Stimulated activated naive B cell treated with anti-CD40 and anti-IgM and Interleukin-4, amounts not matched to agents 10 μg/mL and 1 μg/mL and 100 μg/mL, for 72 hours (primary cell): Measurements from ENCODE around the gene TACR2.
A peak's percentile ranks its signal among the peaks of the same experiment; 100 is the strongest.
"Not testable (repeated sequence)": the region's sequence is repeated elsewhere in the genome, so short reads cannot be mapped to it uniquely, and the experiment has no call there.

ENCODE experiments used
- ATAC-seq, 2 donors: fragments of 150-1000 bp; cut with Tn5 transposase; replicated peaks; 2 replicates each; pipeline ENCODE4 v1.10.0; 2021; ENCODE audit warnings: moderate library complexity in 1 of 2
- DNase-seq: peaks from one replicate; pipeline ENCODE4 v3.0.0; 2021
- H3K27ac Mint-ChIP-seq: one replicate; pipeline ENCODE4 v1.8.0; 2022; ENCODE audit warnings: mild to moderate bottlenecking, mixed read lengths
- H3K27me3 Mint-ChIP-seq, 2 donors: one replicate each; pipeline ENCODE4 v1.8.0; 2022; ENCODE audit warnings: mixed read lengths in 2 of 2
- H3K36me3 Mint-ChIP-seq, 2 donors: one replicate each; pipeline ENCODE4 v1.8.0; 2022; ENCODE audit warnings: mixed read lengths in 2 of 2, mild to moderate bottlenecking in 1 of 2
- H3K4me1 Mint-ChIP-seq, 2 donors: one replicate each; pipeline ENCODE4 v1.8.0; 2022; ENCODE audit warnings: mixed read lengths in 2 of 2, mild to moderate bottlenecking in 1 of 2
- H3K4me3 Mint-ChIP-seq, 2 donors: one replicate each; pipeline ENCODE4 v1.8.0; 2022; ENCODE audit warnings: mild to moderate bottlenecking in 2 of 2, mixed read lengths in 2 of 2, moderate library complexity in 1 of 2
- H3K9me3 Mint-ChIP-seq, 2 donors: one replicate each; pipeline ENCODE4 v1.8.0; 2022; ENCODE audit warnings: mixed read lengths in 2 of 2, mild to moderate bottlenecking in 1 of 2

Gene TACR2

DNA sequence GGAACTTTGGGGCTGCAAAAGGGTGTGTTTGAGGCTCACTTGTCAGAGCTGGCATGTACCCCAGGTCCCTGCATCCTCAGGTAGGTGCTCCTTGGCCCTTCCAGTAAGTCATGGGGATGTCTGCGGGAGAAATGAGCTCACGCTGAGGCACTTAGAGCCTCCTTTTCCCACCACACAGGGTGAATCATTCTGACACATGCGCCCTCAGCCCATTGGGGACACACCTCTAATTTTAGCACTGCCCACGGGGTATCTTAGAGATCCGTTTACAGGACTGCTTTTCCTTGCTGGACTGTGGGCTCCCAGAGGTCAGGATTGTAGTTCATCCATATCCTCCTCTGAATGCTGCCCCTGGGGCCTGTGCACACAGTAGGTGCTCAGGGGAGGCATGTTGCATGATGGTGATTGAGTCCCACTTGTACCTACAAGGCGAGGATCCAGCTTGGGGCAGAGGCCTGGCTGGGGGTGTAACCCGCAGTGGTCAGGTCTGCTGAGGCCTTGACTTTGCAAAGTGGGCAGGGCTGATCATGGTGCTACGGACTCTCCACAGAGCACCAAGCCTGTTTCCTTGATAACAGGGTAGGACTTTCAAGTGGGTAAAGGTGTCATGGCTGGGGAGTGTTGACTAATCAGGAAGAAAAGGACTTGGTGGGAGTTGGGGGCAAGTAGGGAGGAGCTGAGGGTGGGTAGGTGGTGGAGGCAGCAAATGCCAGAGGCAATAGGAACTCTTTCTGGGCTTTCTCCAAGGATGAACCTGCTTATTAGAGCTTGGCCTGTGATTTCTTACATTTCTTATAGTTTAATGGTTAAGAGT, 40.4 kb upstream of the TACR2 start:
- DNase-seq (no peak), ATAC-seq (no peak)
- Mint-ChIP-seq H3K4me3 (no peak overlapping the region), H3K36me3 (no peaks in the 10 kb centered on the region), H3K9me3 (no peaks in the 10 kb centered on the region), H3K27ac (no peak overlapping the region), H3K27me3 (peaks cover 13 to 22% of the 10 kb centered on the region in 2 donors), H3K4me1 (peaks cover 2 to 3% of the 10 kb centered on the region in 2 donors)

DNA sequence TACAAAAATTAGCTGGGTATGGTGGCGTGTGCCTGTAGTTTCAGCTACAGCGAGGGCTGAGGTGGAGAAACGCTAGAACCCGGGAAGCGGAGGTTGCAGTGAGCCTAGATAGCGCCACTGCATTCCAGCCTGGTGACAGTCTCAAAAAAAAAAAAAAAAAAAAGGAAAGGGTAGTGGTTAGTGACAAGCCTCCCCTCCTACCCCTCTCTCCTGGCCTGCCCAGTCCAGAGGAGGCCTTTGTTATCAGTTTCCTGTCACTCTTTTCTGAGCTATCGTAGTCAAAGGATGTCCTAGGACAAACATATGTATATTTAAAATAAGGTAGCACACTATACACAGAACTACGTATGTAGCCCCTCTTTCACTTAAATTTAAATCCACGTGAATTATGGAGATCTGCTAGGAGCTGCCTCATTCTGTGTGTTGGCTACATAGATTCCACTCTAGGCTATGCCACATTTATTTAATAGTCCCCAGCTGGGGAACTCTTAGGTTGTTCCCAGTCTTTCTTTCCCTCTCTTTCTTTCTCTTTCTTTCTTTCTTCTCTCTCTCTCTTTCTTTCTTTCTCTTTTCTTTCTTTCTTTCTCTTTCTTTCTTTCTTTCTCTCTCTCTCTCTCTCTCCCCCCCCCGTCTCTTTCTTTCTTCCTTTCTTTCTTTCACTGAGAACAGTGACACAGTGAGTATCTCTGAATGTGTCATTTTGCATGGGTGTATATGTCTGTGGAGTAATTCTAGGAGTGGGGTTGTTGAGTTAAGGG, 38.5 kb upstream of the TACR2 start:
- ATAC-seq (no peak), DNase-seq (no peak)
- Mint-ChIP-seq H3K9me3 (no peaks in the 10 kb centered on the region), H3K27me3 (peaks cover 24 to 35% of the 10 kb centered on the region in 2 donors), H3K36me3 (peaks cover 0 to 1% of the 10 kb centered on the region in 2 donors), H3K4me1 (peaks cover 5 to 10% of the 10 kb centered on the region in 2 donors), H3K27ac (no peak overlapping the region), H3K4me3 (no peak overlapping the region)

DNA sequence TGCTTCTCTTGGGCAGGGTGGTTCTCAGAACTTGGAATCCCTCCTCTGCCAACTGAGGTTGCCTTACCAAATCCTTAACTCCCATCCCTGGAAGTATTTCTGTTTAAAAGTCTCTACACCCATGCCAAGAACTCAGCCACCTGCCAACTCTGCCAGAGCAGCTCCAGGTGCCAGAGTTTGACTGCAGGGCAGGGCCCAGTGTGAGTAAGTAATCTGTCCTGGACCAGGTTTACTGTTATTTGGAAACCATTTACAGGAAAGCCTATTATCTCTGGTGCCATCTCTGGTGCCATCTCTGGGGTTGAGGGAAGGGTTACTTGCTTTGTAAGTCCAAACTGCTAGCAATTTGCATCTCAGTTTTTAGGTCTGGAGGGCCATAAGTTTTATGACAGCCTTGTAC, 37.1 kb upstream of the TACR2 start:
- Mint-ChIP-seq H3K27me3 (peaks cover 28 to 41% of the 10 kb centered on the region in 2 donors), H3K36me3 (peaks cover 0 to 1% of the 10 kb centered on the region in 2 donors), H3K4me3 (no peak overlapping the region), H3K27ac (no peak overlapping the region), H3K9me3 (no peaks in the 10 kb centered on the region), H3K4me1 (peaks cover 7 to 10% of the 10 kb centered on the region in 2 donors)
- ATAC-seq, result no peak
- no peak for DNase-seq

DNA sequence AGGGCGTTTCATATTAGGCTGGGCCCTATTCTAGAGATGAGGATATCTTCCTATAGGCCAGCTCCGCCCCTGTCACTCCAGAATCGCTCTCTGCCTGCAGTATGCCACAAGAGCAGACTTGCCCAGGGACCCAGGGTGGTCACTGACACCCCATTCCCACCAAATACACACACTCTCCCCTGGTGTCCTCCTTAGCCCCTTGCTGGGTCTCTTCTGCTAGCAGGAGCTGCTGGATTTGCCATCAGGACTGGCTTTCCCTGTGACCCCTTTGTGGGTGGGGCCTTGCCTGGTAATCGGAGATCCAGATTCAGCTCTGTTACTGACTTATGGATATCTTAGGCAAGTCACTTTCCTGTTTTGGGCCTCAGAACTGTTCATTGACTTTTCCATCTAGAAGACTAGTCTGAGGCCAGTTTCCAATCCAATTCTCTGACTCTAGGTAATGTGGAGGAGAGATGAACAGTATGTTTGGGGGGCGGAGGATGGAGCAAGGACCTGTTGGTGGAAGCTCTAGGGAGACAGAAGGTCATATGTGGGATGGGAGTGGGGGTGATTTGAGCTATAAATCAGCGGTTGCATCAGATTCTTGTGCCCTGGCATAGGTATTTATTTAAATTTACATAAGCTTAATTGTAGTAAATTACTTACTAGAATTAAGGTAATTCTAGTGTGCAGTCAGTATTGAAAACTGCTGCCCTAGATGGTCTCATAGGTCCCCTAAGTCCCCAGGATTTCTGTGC, 36.1 kb upstream of the TACR2 start:
- peaks cover 0 to 1% of the 10 kb centered on the region in 2 donors for H3K36me3 Mint-ChIP-seq
- peaks cover 28 to 48% of the 10 kb centered on the region in 2 donors for H3K27me3 Mint-ChIP-seq
- ATAC-seq (no peak), DNase-seq (no peak)
- peaks cover 7 to 10% of the 10 kb centered on the region in 2 donors for H3K4me1 Mint-ChIP-seq
- no peaks in the 10 kb centered on the region for H3K9me3 Mint-ChIP-seq
- H3K4me3 Mint-ChIP-seq, result peak overlapping the region in 1 of 2 donors; percentile 6
- no peak overlapping the region for H3K27ac Mint-ChIP-seq

DNA sequence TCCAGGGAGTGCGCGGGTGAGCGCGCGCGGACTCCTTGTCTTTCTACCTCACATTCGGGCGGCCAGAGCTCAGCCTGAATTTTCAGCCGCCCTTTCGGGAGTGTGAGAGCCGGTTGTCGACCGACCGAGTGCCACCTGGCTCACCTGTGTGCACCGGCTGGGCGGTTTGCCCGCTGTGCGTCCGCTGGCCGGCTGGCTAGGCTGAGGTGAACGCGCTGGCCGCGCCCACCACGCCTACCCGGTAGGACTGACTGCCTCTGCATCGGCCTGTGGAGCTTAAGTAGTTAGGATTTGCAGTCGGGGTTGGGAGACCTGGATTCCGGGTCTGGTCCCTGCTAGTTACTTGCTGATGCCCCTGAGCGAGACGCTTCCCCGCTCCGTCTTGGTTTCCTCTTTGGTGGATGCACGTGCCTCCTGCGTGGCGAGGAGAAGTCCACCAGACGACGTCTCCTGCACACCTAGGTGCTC, 35.1 kb upstream of the TACR2 start:
- Mint-ChIP-seq H3K4me3 (peak overlapping the region; percentile 82 to 92), H3K9me3 (no peaks in the 10 kb centered on the region), H3K4me1 (peaks cover 7 to 10% of the 10 kb centered on the region in 2 donors), H3K27ac (peak overlapping the region; percentile 53), H3K27me3 (peaks cover 25 to 48% of the 10 kb centered on the region in 2 donors), H3K36me3 (peaks cover 0 to 1% of the 10 kb centered on the region in 2 donors)
- ATAC-seq (peak; percentile 21 to 30), DNase-seq (no peak)

DNA sequence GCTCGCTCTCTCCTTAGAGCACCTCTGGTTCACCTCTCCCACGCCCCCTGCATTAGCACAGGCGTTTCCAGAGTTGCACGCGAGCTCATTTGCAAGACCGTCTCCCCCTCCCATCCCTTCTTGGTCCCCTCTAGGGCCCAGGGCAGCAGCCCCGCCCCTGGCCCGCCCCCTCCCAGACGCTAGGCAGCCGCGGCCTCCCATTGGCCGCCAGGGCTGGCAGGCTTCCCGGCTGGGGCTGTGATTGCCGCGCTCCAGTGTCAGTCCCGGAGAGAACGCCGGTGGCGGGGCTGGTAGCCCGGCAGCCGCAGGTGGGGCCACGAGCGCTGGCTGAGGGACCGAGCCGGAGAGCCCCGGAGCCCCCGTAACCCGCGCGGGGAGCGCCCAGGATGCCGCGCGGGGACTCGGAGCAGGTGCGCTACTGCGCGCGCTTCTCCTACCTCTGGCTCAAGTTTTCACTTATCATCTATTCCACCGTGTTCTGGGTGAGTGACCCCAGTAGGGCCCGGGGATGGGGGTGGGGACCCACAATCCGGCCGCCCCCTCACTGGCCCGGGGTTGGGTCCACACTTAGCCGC, 34.6 kb upstream of the TACR2 start, which contains the start of gene TSPAN15:
Gene TSPAN15 (plus strand): TSS at position 257 of the 575 bp plus-strand sequence. CDS start 130 bp downstream, at position 387.
- H3K4me3 Mint-ChIP-seq, result peak within 1 kb of the TSS; percentile 82 to 92
- peaks cover 25 to 48% of the 10 kb centered on the region in 2 donors for H3K27me3 Mint-ChIP-seq
- ATAC-seq, result peak; percentile 92 to 94
- no peaks in the 10 kb centered on the region for H3K9me3 Mint-ChIP-seq
- peaks cover 7 to 10% of the 10 kb centered on the region in 2 donors for H3K4me1 Mint-ChIP-seq
- peak within 1 kb of the TSS; percentile 53 for H3K27ac Mint-ChIP-seq
- peak; percentile 62 for DNase-seq
- H3K36me3 Mint-ChIP-seq, result peaks cover 0 to 1% of the 10 kb centered on the region in 2 donors

DNA sequence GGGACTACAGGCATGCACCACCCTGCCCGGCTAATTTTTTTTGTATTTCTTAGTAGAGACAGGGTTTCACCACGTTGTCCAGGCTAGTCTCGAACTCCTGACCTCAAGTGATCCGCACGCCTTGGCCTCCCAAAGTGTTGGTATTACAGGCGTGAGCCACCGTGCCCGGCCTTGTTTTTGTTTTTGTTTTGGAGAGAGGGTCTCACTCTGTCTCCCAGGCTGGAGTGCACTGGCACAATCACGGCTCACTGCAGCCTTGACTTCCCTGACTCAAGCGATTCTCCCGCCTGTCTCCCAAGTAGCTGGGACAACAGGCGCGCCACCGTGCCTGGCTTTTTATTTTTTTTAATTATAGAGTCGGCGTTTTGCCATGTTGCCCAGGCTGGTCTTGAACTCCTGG, 33.7 kb upstream of the TACR2 start:
- H3K27ac Mint-ChIP-seq, H3K4me3 Mint-ChIP-seq, H3K9me3 Mint-ChIP-seq, ATAC-seq, H3K36me3 Mint-ChIP-seq, DNase-seq: not testable (repeated sequence)
- H3K4me1 Mint-ChIP-seq, result peaks cover 7 to 10% of the 10 kb centered on the region in 2 donors
- H3K27me3 Mint-ChIP-seq, result peaks cover 28 to 44% of the 10 kb centered on the region in 2 donors

DNA sequence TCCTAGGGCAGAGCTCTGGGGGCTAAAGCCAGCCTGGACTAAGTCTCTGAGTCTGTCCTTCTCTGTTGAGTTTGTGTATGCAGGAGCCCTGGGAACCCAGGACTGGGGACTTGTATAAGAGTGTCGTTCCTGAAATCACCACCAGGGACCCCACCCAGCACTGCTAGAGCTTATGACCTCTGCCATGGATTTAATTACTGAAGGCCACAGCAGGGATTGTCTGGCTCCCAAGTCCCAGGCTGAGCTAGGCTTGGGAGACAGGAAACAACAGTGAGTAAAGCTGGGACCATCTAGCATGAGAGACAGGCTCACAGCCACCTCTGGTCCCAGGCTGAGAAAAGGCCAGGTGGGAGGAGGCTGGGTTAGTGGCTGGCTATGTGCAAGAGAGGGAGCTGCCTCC, 33.1 kb upstream of the TACR2 start:
- Mint-ChIP-seq H3K4me3 (no peak overlapping the region), H3K27ac (no peak overlapping the region), H3K4me1 (peaks cover 7 to 10% of the 10 kb centered on the region in 2 donors), H3K9me3 (no peaks in the 10 kb centered on the region), H3K27me3 (peaks cover 28 to 46% of the 10 kb centered on the region in 2 donors), H3K36me3 (peaks cover 0 to 1% of the 10 kb centered on the region in 2 donors)
- ATAC-seq (peak; percentile 61 to 64), DNase-seq (no peak)

DNA sequence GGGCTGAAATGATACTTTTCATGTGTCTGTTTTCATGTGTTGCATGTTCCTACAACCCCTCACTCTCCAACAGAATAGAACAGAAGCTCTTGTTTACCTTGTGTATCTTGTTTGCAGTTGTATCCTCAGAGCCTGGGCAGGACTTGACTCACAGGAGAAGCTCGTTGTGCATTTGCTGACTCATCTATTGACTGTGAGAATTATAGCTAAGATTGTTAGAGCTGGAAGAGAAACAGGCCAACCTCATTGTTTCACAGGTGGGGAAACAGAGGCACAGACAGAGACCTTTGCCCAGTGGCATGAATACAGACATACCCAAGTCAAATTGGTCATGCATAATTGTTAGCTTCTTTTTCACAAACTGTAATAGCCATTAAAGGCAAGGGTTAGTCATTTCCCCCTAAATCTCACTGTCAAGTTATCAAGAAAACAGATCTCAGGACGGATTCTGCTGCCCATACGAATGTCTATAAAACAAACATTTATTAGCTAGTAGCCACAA, 30.0 kb upstream of the TACR2 start:
- H3K4me1 Mint-ChIP-seq, result peaks cover 4 to 7% of the 10 kb centered on the region in 2 donors
- no peak overlapping the region for H3K27ac Mint-ChIP-seq
- peaks cover 0 to under 1% of the 10 kb centered on the region in 2 donors for H3K36me3 Mint-ChIP-seq
- ATAC-seq (no peak), DNase-seq (no peak)
- H3K4me3 Mint-ChIP-seq, result no peak overlapping the region
- H3K9me3 Mint-ChIP-seq, result no peaks in the 10 kb centered on the region
- H3K27me3 Mint-ChIP-seq, result peaks cover 17 to 28% of the 10 kb centered on the region in 2 donors

DNA sequence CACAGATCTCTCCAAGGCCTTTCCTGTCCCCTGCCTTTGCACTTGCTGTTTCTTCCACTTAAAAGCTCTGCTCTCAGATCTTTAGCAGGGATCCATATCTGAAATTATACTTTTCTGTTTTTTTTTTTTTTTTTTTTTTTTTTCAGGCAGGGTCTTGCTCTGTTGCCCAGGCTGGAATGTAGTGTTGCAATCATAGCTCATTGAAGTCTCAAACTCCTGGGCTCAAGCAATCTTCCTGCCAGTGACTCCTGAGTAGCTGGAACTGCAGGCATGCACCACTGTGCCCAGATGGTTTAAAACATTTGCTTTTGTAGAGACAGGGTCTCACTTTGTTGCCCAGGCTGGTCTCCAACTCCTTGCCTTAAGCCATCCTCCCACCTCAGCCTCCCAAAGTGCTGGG, 29.5 kb upstream of the TACR2 start:
- H3K36me3 Mint-ChIP-seq, result no peaks in the 10 kb centered on the region
- H3K4me1 Mint-ChIP-seq, result peaks cover 0 to 7% of the 10 kb centered on the region in 2 donors
- H3K9me3 Mint-ChIP-seq, result no peaks in the 10 kb centered on the region
- no peak for ATAC-seq
- H3K4me3 Mint-ChIP-seq, result no peak overlapping the region
- peaks cover 15 to 23% of the 10 kb centered on the region in 2 donors for H3K27me3 Mint-ChIP-seq
- no peak overlapping the region for H3K27ac Mint-ChIP-seq
- DNase-seq, result no peak

DNA sequence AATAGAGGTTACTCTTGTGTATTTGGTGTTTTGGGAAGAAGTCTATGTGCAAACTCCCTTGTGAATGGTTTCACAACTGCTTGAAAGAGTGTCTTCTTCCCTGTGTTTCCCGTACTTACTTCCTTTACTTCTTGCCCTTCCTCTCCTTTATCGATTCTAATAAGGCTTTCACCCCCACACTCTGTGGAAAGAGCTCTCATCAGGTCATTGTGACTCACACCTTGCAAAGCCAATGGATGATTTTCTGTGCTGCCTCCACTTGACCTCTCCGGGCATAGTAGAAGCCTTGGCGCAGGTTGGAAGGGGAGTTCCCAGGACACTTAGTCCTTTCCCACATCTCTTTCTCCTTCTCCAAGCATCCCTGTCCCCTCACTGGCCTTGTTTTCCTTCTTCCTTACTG, 28.3 kb upstream of the TACR2 start:
- no peak for DNase-seq
- peaks cover 0 to 4% of the 10 kb centered on the region in 2 donors for H3K4me1 Mint-ChIP-seq
- peaks cover 10 to 18% of the 10 kb centered on the region in 2 donors for H3K27me3 Mint-ChIP-seq
- H3K27ac Mint-ChIP-seq, result no peak overlapping the region
- no peak overlapping the region for H3K4me3 Mint-ChIP-seq
- H3K36me3 Mint-ChIP-seq, result no peaks in the 10 kb centered on the region
- ATAC-seq, result no peak
- H3K9me3 Mint-ChIP-seq, result no peaks in the 10 kb centered on the region

DNA sequence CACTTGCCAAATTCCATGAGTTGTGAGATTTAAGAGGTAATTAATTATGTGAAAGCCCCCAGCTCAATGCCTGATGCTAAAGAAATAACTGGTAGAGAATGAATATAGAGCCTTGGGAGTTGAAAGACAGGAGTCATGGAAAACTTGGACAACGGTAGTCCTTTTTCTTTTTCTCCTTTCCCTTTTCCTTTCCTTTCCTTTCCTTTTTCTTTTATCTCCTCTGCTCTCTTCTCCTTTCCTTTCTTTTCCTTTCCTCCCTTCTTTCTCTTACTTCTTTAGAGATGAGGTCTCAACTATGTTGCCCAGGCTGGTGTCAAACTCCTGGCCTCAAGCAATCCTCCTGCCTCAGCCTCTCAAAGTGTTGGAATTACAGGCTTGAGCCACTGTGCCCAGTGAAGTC, 26.6 kb upstream of the TACR2 start:
- ATAC-seq, result no peak
- H3K27ac Mint-ChIP-seq, result no peak overlapping the region
- H3K4me1 Mint-ChIP-seq, result peaks cover 0 to 4% of the 10 kb centered on the region in 2 donors
- H3K4me3 Mint-ChIP-seq, result no peak overlapping the region
- H3K9me3 Mint-ChIP-seq, result no peaks in the 10 kb centered on the region
- H3K27me3 Mint-ChIP-seq, result peaks cover 6 to 10% of the 10 kb centered on the region in 2 donors
- no peaks in the 10 kb centered on the region for H3K36me3 Mint-ChIP-seq
- DNase-seq, result no peak

DNA sequence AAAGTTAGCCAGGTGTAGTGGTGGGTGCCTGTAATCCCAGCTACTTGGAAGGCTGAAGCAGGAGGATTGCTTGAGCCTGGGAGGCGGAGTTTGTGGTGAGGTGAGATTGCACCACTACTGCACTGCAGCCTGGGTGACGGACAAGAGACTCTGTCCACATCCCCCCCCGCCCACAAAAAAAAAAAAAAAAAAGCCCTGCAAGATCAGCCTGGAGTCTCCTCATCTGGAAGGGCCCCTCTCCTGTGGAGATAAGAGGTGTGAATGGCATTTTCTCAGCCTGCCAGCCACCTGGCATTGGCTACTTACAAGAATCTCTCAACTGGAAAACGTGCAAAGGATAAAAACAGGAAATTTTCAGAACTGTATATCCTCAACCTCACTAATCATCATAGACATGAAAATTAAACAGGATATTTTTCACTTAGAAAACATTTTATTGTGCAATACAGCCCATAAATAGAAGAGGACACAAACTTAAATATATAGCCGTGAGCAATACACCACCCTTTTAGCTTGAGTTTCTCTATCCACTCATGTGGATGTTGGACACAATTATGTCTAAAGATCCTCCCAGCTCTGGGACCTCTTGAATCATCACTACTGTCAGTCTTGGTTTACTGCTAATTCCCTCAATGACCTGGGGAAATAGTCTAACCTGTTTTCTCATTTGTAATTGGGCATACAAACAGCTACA, 23.2 kb upstream of the TACR2 start:
- H3K4me1 Mint-ChIP-seq, result peaks cover 0 to 5% of the 10 kb centered on the region in 2 donors
- ATAC-seq (no peak), DNase-seq (no peak)
- no peak overlapping the region for H3K4me3 Mint-ChIP-seq
- H3K27me3 Mint-ChIP-seq, result peaks cover 7 to 8% of the 10 kb centered on the region in 2 donors
- no peaks in the 10 kb centered on the region for H3K9me3 Mint-ChIP-seq
- no peak overlapping the region for H3K27ac Mint-ChIP-seq
- H3K36me3 Mint-ChIP-seq, result no peaks in the 10 kb centered on the region
